GM21515 (cell line): ENCODE data around the gene VSNL1.
"Not testable (repeated sequence)": the region's sequence is repeated elsewhere in the genome, so short reads cannot be mapped to it uniquely, and the experiment has no call there.

Source experiments
- ATAC-seq: cut with Tn5 transposase; IDR thresholded peaks from one replicate; pipeline ENCODE4 v1.9.1; 2021; ENCODE audit not compliant: unreplicated experiment

Gene VSNL1

DNA sequence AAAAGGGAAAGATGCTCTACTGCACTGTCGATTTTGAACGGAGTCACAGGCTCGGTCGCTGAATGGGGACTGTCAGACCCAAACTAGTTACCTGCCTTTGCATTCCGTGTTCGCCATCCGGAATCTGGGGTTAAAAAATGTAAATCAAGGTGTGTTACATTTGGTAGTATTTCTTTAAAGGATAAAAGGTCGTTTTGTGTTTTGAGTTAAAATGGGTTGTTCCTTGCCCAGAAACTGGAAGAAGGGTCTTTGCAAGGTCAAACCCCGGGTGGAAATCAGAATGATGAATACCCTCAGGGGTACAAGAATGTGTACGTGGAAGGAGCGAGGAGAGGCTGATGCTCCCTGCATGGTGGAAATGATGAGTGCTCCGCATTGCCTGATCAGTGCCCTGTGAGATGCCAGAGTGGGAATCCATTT is 1.0 kb downstream of the VSNL1 start:
- ATAC-seq = no peak

DNA sequence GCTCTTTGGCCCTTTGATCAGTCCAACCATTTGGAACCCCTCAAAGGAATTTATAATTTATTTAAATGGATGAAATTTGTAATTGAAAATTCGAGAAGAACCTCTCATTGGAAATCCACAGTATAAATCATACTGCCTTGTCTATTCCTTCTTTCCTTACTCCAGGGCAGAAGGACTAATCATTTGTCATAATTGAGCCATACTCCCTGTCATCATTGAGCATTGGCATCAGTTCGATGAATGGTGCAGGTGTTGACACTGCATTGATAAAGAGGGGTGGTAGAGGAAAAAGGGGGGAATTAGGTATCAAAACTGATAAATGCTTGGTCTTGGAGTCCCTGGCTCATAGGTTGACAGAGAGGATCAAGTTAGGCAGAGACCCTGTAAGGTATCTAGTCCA is 2.0 kb downstream of the VSNL1 start:
- no peak for ATAC-seq

DNA sequence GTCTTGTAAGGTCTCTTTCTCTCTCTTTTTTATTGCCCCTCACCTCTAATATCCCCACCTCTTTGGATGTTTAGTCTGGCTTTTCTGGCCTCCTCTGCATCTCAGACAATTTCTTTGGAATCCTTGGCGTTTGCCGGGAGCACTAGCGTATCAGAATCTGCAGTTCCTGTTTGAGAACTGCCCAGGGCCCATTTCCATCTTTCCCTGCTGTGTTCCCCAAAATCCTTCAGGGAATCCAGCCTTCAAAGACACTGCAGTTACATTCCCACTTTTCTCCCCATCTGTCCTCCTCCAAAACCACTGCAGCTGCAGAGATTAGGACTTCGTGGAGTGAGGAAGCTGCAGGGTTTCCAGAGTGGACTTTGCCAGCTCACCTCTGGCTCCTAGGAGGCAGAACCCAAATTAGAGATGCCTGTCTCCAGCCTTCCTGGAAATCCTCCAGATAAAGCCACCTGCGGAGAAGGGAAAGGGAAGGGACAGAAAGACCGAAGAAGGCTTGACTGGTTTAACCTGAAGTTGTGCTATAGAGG is 2.7 kb downstream of the VSNL1 start:
- ATAC-seq = no peak

DNA sequence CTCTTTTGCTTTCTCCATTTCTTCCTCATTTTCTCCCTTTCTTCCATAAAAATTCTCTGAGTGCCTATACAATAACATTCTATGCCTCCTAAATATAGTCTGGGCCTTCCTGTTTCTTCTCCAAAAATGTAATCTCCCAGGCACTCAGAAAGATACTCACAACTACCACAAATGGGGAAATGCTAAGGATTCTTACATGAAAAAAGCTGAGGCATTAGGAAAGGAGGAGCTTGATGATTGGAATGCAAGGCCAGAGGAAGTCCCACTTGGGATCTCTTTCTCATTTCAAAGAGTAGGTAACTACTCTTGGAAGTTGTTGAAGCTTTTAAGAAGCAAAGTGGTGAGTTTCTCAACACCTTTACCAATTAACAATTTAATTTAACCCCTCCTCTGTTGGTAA is 3.4 kb downstream of the VSNL1 start:
- ATAC-seq = no peak

- ATAC-seq = no peak
These were observed 3.8 kb downstream of the VSNL1 start for GRCh38 chr2:17544256-17544655.

DNA sequence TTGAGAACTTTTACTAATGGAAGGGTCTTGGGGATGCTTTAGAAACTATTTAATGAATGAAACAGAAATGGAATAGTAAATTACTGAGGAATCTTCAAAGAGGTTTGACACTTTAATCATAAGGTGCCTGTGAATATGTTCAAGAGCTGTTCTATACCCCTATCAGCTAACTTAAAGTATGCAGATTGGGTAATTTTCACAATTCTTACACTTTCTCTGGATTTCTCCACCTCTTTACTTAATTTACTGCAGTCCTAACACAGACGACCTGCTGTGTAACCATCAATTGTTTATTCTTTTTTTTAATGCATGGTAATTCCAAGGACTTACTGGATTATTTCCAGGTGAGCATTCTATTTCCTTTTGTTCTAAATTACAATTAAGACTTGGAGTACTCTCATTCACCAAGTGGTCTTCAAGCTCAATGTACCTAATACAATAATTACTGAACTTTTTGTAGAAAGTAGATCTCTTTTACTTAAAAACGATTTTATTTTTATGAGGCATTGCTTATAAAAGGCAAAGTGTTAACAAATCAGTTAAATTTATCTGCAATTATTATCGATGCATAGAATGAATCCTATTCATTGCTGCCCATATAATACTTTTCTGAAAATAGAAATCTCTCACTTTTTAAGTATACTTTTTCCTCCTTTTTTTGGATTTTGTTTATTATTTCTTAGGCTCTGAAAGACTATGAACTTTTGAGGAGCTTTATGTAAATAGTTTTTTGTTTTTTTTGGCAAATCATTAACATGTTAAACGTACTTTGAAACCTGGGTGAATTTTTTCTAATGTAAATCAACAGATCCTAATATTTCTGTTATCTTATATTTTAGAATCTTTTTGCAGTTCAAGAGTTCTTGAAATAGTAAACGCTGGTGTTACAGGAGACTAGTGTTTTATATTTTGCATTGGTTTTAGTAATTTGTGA is 5.5 kb downstream of the VSNL1 start:
- no peak for ATAC-seq

- no peak for ATAC-seq
These were observed 6.7 kb downstream of the VSNL1 start for GRCh38 chr2:17547237-17547636.

GRCh38 chr2:17547737-17548136 is 7.2 kb downstream of the VSNL1 start:
- ATAC-seq = no peak

DNA sequence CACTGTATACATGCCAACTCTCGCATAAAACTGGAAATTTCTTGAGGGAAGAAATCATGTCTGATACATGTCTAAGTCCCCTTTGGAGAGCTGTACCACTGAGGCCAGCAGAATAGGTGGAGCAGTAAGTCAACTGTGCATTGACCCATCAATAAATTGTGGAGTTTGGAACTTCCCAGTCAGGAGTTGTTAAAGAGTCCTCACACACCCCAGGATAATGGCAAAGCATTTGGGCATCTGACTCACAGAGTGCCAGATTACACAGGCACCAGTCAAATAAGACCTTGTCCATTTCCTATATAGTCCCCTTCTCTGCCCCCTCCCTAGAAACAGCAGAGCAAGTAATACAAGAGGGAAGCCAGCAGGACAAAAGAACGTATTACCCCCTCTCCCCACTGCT is 10.4 kb downstream of the VSNL1 start:
- ATAC-seq = no peak

DNA sequence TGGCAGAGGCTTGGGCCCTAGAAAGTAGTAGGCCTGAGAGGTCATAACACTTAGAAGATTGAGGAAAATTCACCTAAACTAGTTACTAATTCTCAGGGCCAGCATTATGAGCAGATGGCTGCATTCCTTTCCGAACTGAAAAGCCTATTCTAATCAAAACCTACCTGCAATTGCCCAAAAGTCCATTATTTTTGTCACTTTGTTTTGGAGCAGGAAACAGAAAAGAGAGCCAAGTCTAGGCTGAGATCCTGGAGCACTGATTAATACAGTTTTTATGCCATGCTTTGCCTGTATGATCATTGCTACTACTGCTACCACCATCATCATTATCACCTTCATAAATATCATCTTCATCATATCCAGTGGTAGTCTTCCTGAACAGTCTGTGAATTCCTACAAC is 14.7 kb downstream of the VSNL1 start:
- ATAC-seq = no peak

GRCh38 chr2:17557596-17557995 is 17.1 kb downstream of the VSNL1 start:
- no peak for ATAC-seq

- ATAC-seq = no peak
These were observed 17.6 kb downstream of the VSNL1 start for GRCh38 chr2:17558053-17558452.

DNA sequence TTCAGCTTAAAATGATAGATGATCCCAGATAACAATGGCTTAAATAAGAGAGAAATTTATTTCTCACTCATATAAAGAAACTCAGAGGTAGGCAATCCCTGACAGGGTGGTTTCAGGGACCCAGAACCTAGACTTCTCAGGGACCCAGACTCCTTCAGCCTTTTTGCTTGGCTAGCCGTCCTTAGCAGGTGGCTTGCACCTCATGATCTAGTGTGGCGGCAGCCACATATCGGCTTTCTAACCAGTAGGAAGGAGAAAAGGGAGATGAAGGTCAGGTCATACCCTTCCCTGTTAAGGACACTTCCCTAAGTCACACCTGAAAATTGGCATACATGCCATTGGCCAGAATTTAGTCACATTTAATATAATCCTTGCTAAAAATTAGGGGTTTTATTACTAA is 18.4 kb downstream of the VSNL1 start:
- ATAC-seq = no peak

DNA sequence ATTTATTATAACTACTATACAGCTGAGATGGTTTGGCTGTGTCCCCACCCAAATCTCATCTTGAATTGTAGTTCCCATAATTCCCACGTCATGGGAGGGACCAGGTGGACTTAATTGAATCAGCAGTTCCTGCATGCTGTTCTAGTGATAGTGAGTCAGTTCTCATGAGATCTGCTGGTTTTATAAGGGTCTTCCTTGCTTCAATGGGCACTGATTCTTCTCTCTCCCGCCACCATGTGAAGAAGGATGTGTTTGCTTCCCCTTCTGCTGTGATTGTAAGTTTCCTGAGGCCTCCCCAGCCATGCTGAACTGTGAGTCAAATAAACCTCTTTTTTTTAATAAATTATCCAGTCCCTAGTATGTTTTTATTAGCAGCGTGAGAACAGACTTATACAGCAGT is 25.2 kb downstream of the VSNL1 start:
- not testable (repeated sequence) for ATAC-seq

DNA sequence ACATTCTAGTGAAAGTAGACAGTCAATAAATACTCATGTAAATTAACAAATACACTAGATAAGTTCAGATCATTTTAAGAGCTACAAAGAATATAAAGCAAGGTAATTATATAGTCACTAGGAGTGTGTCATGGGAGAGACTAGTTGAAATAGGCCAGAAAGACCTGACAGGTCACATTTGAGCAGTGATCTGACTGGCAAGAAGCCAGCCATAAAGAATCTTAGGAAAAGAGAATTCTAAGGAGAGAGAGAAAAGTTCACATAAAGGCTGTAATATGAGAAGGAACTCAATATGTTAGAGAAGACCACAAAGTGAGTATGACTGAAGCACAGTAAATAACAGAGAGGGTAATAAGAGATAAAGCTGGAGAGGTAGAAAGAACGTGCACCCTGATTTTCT is 31.2 kb downstream of the VSNL1 start:
- no peak for ATAC-seq

GRCh38 chr2:17573085-17573803 is 32.7 kb downstream of the VSNL1 start:
- ATAC-seq = no peak

DNA sequence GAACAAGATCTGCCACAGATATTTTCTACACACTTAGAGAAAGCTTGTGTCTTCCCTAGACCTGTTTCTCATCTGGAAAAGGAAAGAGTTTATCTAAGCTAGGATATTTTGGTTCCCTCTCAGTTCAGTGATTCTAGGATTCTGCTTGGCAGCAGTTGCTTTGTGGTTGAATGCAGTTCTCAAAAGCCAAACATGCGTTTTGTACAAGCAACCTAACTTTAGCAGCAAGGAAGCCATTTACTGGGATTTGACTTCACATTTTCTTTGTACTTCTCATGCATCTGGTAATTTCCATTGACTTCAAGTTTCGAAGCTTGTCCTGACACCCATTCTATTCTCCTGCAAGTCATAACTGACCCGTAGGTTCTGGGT is 33.3 kb downstream of the VSNL1 start:
- ATAC-seq = no peak

GRCh38 chr2:17574406-17575073 is 34.0 kb downstream of the VSNL1 start:
- ATAC-seq = no peak

DNA sequence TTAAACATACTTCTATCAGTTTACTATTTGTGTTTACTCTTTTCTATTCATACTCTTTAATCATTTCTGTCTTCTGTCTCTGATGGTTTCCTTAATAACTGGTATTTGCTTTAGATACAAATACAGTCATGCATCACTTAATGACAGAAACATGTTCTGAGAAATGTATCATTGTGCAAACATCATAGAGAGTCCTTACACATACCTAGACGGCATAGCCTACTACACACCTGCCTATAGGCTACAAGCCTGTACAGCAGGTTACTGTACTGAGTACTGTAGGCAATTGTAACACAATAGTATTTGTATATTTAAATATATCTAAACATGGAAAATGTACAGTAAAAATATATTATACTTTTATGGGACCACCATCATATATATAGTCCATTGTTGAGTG is 36.3 kb downstream of the VSNL1 start:
- ATAC-seq = no peak

GRCh38 chr2:17578466-17578928 is 38.0 kb downstream of the VSNL1 start:
- peak; percentile 86 for ATAC-seq

GRCh38 chr2:17579605-17580318 is 39.3 kb downstream of the VSNL1 start:
- ATAC-seq = no peak
